GM21526 (cell line): ENCODE results near the gene LONP1.

Experiments
- ATAC-seq: cut with Tn5 transposase; IDR thresholded peaks from one replicate; pipeline ENCODE4 v1.9.1; 2021; ENCODE audit warnings: moderate library complexity; ENCODE audit not compliant: unreplicated experiment, low FRiP score

LONP1 gene

GRCh38 chr19:5680437-5681368 lies 39.2 kb downstream of the LONP1 start, which contains the start of the genes HSD11B1L and MICOS13:
Gene HSD11B1L (plus strand): TSS chr19:5681027. CDS start chr19:5684833, 3,806 bp downstream.
Gene MICOS13 (minus strand): TSS chr19:5680516. CDS start chr19:5680486, 30 bp downstream.
- ATAC-seq = peak; percentile 68

- no peak for ATAC-seq
These were observed 39.9 kb downstream of the LONP1 start for GRCh38 chr19:5680084-5680436.

GRCh38 chr19:5679289-5680083 lies 40.5 kb downstream of the LONP1 start:
- no peak for ATAC-seq

- no peak for ATAC-seq
These were observed 41.8 kb downstream of the LONP1 start for GRCh38 chr19:5678071-5678718.

GRCh38 chr19:5677580-5677979 lies 42.4 kb downstream of the LONP1 start:
- ATAC-seq = no peak

- ATAC-seq = no peak
These were observed 42.8 kb downstream of the LONP1 start for GRCh38 chr19:5677136-5677535.

- ATAC-seq = no peak
These were observed 43.2 kb downstream of the LONP1 start for GRCh38 chr19:5676772-5677105.

- no peak for ATAC-seq
These were observed 43.7 kb downstream of the LONP1 start for GRCh38 chr19:5676105-5676771.

- no peak for ATAC-seq
These were observed 45.2 kb downstream of the LONP1 start for GRCh38 chr19:5674714-5675113.

- no peak for ATAC-seq
These were observed 46.2 kb downstream of the LONP1 start for GRCh38 chr19:5673752-5674151.

GRCh38 chr19:5672708-5673459 lies 47.1 kb downstream of the LONP1 start:
- no peak for ATAC-seq

GRCh38 chr19:5671600-5671999 lies 48.3 kb downstream of the LONP1 start:
- ATAC-seq = no peak

GRCh38 chr19:5669212-5669611 lies 50.7 kb downstream of the LONP1 start:
- ATAC-seq = no peak

- no peak for ATAC-seq
These were observed 52.1 kb downstream of the LONP1 start for GRCh38 chr19:5667751-5668271.

- no peak for ATAC-seq
These were observed 52.9 kb downstream of the LONP1 start for GRCh38 chr19:5666921-5667610.

GRCh38 chr19:5665781-5666513 lies 54.0 kb downstream of the LONP1 start:
- ATAC-seq = no peak

GRCh38 chr19:5664515-5664914 lies 55.4 kb downstream of the LONP1 start:
- no peak for ATAC-seq

GRCh38 chr19:5663904-5664303 lies 56.0 kb downstream of the LONP1 start:
- no peak for ATAC-seq
